ENCODE results near the gene ANKRD33B. TPM values are rescaled to one million over a fixed set of nuclear protein-coding genes. Genes with fewer than 3 reads are reported as not detected.

The ANKRD33B gene
- total and polyA plus RNA-seq, 9 of the 15 experiments (the other 6 are each of a cell fraction or from before 2014, with no cell fraction given) = 0.10 to 1.7 (median 0.40) TPM

DNA sequence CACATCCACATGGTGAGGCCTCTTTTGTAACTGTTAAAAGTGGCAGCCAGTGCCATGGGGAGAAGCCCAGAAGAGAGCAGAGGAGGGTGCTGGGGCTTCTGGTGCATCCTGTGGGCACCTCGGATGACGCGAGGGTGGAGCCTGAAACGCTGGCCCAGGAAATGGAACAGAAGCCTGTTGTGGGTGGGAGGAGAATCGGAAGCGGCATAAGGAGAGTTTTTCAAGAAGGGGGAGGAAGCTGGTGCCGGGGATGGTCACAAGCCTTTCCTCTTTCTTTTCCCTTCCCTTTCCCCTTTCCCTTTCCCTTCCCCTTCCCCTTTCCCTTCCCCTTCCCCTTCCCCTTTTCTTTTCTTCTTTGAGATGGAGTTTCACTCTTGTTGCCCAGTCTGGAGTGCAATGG is 12.9 kb downstream of the ANKRD33B start:
- Histone ChIP-seq H3K79me2 (ENCODE audit: control insufficient read depth, insufficient read depth, low read length) (no peaks in the 10 kb centered on the region), H3K9me3 (replicated peaks; ENCODE audit: control insufficient read depth, insufficient read depth, low read depth, low read length) (no peaks in the 10 kb centered on the region), H3K4me3 (no peak overlapping the region), H3K9me1 (ENCODE audit: control insufficient read depth, insufficient read depth, low read length) (no peaks in the 10 kb centered on the region), H3K4me2 (ENCODE audit: insufficient read depth, low read length) (no peak overlapping the region), H3K27ac (ENCODE audit: extremely low read depth, low read depth, low read length) (no peak overlapping the region), H4K20me1 (replicated peaks; ENCODE audit: control insufficient read depth, insufficient read depth, low read length) (no peaks in the 10 kb centered on the region), H3K36me3 (ENCODE audit: control insufficient read depth, insufficient read depth, low read length) (no peaks in the 10 kb centered on the region), H3K9ac (ENCODE audit: insufficient read depth in 1 of 2, low read depth in 2 of 2, low read length in 2 of 2) (0 out of 4 replicates have a peak overlapping the region, but pooled peaks of 1 of the 2 experiments have one; percentile 22), H3K27me3 (ENCODE audit: control insufficient read depth in 2 of 2, insufficient read depth in 2 of 2, low read length in 2 of 2) (no peaks in the 10 kb centered on the region), H2AFZ (ENCODE audit: low read depth, low read length) (no peak overlapping the region), H3K4me1 (replicated peaks in 1 of 2; ENCODE audit: control insufficient read depth in 2 of 2, insufficient read depth in 2 of 2, low read length in 2 of 2) (peaks cover 10 to 16% of the 10 kb centered on the region in 2 experiments; a peak in 4 of 5 replicates)
- intact Hi-C loops (cut with micrococcal nuclease) = no loop called here
- no peak for DNase-seq (ENCODE audit: extremely low read depth in 1 of 4, low spot score in 3 of 4)
- BruUV-seq (replicated peaks) = no TSS peak
- in situ Hi-C loops (cut with MboI) = no loop called here
- ChIA-PET POLR2A (interaction anchor here (0.8 to 3.0 kb wide), 10 partner anchors 10 to 273 kb away, joined by 3 to 16 read pairs (median 4); no protein-coding TSS in a partner anchor), CTCF (ENCODE audit: low intra/inter-chr PET ratio) (interaction anchor here (0.7 kb wide), 1 partner anchor 51 kb away, joined by 3 read pairs; no protein-coding TSS in a partner anchor)
- no peak for ATAC-seq
- FAIRE-seq = no peak
- WGBS (ENCODE audit: insufficient coverage, low coverage, missing lambda C conversion rate) = 89% methylated on average over 6 of the region's 7 CpGs
- TF ChIP-seq HNRNPK (IDR thresholded peaks at IDR 0.05; ENCODE audit: low read depth, low read length, poor library complexity, severe bottlenecking) = peak; percentile 62
- TF ChIP-seq STAG1 (CRISPR knock-in tag; IDR thresholded peaks at IDR 0.05; ENCODE audit: borderline replicate concordance) = 0 out of 2 replicates have a peak, but pooled peaks have one; percentile 14
- TF ChIP-seq, protein P1, sequence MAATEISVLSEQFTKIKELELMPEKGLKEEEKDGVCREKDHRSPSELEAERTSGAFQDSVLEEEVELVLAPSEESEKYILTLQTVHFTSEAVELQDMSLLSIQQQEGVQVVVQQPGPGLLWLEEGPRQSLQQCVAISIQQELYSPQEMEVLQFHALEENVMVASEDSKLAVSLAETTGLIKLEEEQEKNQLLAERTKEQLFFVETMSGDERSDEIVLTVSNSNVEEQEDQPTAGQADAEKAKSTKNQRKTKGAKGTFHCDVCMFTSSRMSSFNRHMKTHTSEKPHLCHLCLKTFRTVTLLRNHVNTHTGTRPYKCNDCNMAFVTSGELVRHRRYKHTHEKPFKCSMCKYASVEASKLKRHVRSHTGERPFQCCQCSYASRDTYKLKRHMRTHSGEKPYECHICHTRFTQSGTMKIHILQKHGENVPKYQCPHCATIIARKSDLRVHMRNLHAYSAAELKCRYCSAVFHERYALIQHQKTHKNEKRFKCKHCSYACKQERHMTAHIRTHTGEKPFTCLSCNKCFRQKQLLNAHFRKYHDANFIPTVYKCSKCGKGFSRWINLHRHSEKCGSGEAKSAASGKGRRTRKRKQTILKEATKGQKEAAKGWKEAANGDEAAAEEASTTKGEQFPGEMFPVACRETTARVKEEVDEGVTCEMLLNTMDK (IDR thresholded peaks at IDR 0.05; ENCODE audit: borderline replicate concordance, insufficient read depth, low read depth, low read length, poor library complexity, severe bottlenecking) = no peak
- no peak for TF ChIP-seq ZNF282 (CRISPR knock-in tag; IDR thresholded peaks at IDR 0.05)
- TF ChIP-seq, protein P2, sequence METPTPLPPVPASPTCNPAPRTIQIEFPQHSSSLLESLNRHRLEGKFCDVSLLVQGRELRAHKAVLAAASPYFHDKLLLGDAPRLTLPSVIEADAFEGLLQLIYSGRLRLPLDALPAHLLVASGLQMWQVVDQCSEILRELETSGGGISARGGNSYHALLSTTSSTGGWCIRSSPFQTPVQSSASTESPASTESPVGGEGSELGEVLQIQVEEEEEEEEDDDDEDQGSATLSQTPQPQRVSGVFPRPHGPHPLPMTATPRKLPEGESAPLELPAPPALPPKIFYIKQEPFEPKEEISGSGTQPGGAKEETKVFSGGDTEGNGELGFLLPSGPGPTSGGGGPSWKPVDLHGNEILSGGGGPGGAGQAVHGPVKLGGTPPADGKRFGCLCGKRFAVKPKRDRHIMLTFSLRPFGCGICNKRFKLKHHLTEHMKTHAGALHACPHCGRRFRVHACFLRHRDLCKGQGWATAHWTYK (CRISPR knock-in tag; IDR thresholded peaks at IDR 0.05) = no peak
- peak; percentile 49; the same call in 1 of the 2 replicates for TF ChIP-seq ZC3H4 (CRISPR knock-in tag; IDR thresholded peaks at IDR 0.05; ENCODE audit: borderline replicate concordance)
- TF ChIP-seq, protein P3, sequence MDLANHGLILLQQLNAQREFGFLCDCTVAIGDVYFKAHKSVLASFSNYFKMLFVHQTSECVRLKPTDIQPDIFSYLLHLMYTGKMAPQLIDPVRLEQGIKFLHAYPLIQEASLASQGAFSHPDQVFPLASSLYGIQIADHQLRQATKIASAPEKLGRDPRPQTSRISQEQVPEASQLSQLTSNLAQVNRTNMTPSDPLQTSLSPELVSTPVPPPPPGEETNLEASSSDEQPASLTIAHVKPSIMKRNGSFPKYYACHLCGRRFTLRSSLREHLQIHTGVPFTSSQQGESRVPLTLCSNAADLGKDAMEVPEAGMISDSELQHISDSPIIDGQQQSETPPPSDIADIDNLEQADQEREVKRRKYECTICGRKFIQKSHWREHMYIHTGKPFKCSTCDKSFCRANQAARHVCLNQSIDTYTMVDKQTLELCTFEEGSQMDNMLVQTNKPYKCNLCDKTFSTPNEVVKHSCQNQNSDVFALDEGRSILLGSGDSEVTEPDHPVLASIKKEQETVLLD (IDR thresholded peaks at IDR 0.05) = no peak
- TF ChIP-seq ZNF512 (tag; IDR thresholded peaks at IDR 0.05) = peak; percentile 74
- TF ChIP-seq, protein P4, sequence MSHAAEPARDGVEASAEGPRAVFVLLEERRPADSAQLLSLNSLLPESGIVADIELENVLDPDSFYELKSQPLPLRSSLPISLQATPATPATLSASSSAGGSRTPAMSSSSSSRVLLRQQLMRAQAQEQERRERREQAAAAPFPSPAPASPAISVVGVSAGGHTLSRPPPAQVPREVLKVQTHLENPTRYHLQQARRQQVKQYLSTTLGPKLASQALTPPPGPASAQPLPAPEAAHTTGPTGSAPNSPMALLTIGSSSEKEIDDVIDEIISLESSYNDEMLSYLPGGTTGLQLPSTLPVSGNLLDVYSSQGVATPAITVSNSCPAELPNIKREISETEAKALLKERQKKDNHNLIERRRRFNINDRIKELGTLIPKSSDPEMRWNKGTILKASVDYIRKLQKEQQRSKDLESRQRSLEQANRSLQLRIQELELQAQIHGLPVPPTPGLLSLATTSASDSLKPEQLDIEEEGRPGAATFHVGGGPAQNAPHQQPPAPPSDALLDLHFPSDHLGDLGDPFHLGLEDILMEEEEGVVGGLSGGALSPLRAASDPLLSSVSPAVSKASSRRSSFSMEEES (CRISPR knock-in tag; IDR thresholded peaks at IDR 0.05) = no peak
- TF ChIP-seq NUFIP1 (IDR thresholded peaks at IDR 0.05; ENCODE audit: partially characterized antibody) = no peak
- TF ChIP-seq MYC (IDR thresholded peaks at IDR 0.05; ENCODE audit: low read depth, low read length) = no peak
- TF ChIP-seq MYC (CRISPR knock-in tag; IDR thresholded peaks at IDR 0.05; ENCODE audit: borderline replicate concordance, low read depth) = 0 out of 2 replicates have a peak, but pooled peaks have one; percentile 23
- TF ChIP-seq ZNF224 (CRISPR knock-in tag; IDR thresholded peaks at IDR 0.05) = no peak
- no peak for TF ChIP-seq KLF10 (CRISPR knock-in tag; IDR thresholded peaks at IDR 0.05)

All from K562 (cell line).